Endothelial cell of umbilical vein (primary cell): ENCODE data around the gene CDH23. TPM values are rescaled to one million over a fixed set of nuclear protein-coding genes. Genes with fewer than 3 reads are reported as not detected.

Source experiments
- BruUV-seq: library from RNA; stranded (reverse); fragments of 400-500 nt; replicated peaks from 2 replicates; lab custom pipeline; 2021; lab: Mats Ljungman, UMichigan
- CTCF ChIA-PET: fragments of 300-600, 350-600 bp; sonication (Branson Sonifier 250); formaldehyde crosslinking; loops from one replicate; lab custom pipeline; 2021; ENCODE audit warnings: antibody characterized with exemption, inconsistent platforms; lab: Charles Lee
- POLR2A ChIA-PET: fragments of 300-600, 350-600 bp; sonication (Branson Sonifier 250); formaldehyde crosslinking; loops from one replicate; lab custom pipeline; 2021; ENCODE audit warnings: antibody characterized with exemption, inconsistent platforms; lab: Charles Lee
- DNase-seq: peaks from one replicate; pipeline ENCODE4 v3.0.0-alpha.2; 2011; ENCODE audit warnings: low read depth, low spot score
- FAIRE-seq: peaks from 2 replicates; lab custom pipeline; 2011; peaks lifted over from hg19 to GRCh38; lab: Jason Lieb, UNC
- H2AFZ ChIP-seq: 2 replicates; pipeline ENCODE4 v1.6.0; 2012; ENCODE audit warnings: low read depth, low read length, control low read depth, inconsistent platforms
- H3K27ac ChIP-seq: 2 replicates; pipeline ENCODE4 v1.5.1; 2011; ENCODE audit warnings: low read depth, mild to moderate bottlenecking, control low read depth, low read length, moderate library complexity; ENCODE audit not compliant: insufficient read depth
- H3K27me3 ChIP-seq, 2 experiments: 2 replicates each; pipeline versions ENCODE4 v1.6.0 to v1.6.1; 2011; ENCODE audit warnings: low read length in 2 of 2, mixed read lengths in 1 of 2; ENCODE audit not compliant: control insufficient read depth in 2 of 2, insufficient read depth in 2 of 2
- H3K36me3 ChIP-seq, 2 experiments: 2 replicates in 1 of 2; 3 replicates in 1 of 2; pipeline ENCODE4 v1.5.1; 2011; ENCODE audit warnings: low read length in 2 of 2, mild to moderate bottlenecking in 1 of 2, moderate library complexity in 1 of 2; ENCODE audit not compliant: control insufficient read depth in 2 of 2, insufficient read depth in 2 of 2; ENCODE audit errors: extremely low read depth in 1 of 2
- H3K4me1 ChIP-seq: 3 replicates; pipeline ENCODE4 v1.5.1; 2011; ENCODE audit warnings: mild to moderate bottlenecking, low read length; ENCODE audit not compliant: control insufficient read depth, insufficient read depth; ENCODE audit errors: extremely low read depth
- H3K4me2 ChIP-seq: 2 replicates; pipeline ENCODE4 v1.6.1; 2011; ENCODE audit warnings: low read length, control low read depth, mixed read lengths; ENCODE audit not compliant: insufficient read depth
- H3K4me3 ChIP-seq, 3 experiments: fragments of 200-600 bp in 1 of 3; sonication (generic), shearing (Covaris generic) in 1 of 3; replicated peaks in 1 of 3; 2 replicates each; pipeline ENCODE4 v1.5.1; 2011 to 2016; ENCODE audit warnings: control low read depth in 3 of 3, low read length in 3 of 3, mild to moderate bottlenecking in 2 of 3, inconsistent platforms in 1 of 3, low read depth in 1 of 3, moderate library complexity in 1 of 3; ENCODE audit not compliant: insufficient read depth in 1 of 3
- H3K79me2 ChIP-seq: 2 replicates; pipeline ENCODE4 v1.6.0; 2012; ENCODE audit warnings: low read length, inconsistent platforms; ENCODE audit not compliant: control insufficient read depth, insufficient read depth
- H3K9ac ChIP-seq: replicated peaks from 2 replicates; pipeline ENCODE3; 2011; ENCODE audit warnings: low read length, control low read depth; ENCODE audit not compliant: insufficient read depth; ENCODE audit errors: extremely low read depth
- H3K9me1 ChIP-seq: replicated peaks from 3 replicates; pipeline ENCODE4 v1.6.0; 2011; ENCODE audit warnings: mild to moderate bottlenecking, low read length; ENCODE audit not compliant: control insufficient read depth, insufficient read depth; ENCODE audit errors: extremely low read depth
- H3K9me3 ChIP-seq: replicated peaks from 2 replicates; pipeline ENCODE4 v1.5.1; 2012; ENCODE audit warnings: low read length, inconsistent platforms; ENCODE audit not compliant: control insufficient read depth, insufficient read depth
- H4K20me1 ChIP-seq: replicated peaks from 2 replicates; pipeline ENCODE3; 2011; ENCODE audit warnings: mild to moderate bottlenecking, low read length; ENCODE audit not compliant: control insufficient read depth, insufficient read depth; ENCODE audit errors: extremely low read depth
- CTCF ChIP-seq, 2 donors: IDR thresholded peaks; 1 replicate in 1 of 2; 2 replicates in 1 of 2; pipeline ENCODE4 v1.5.1; 2011; ENCODE audit warnings: low read length in 2 of 2, mild to moderate bottlenecking in 2 of 2, moderate library complexity in 2 of 2, control low read depth in 1 of 2, inconsistent platforms in 1 of 2, low read depth in 1 of 2; ENCODE audit not compliant: insufficient read depth in 1 of 2; ENCODE audit errors: extremely low read depth in 1 of 2
- EZH2 ChIP-seq: IDR thresholded peaks from 2 replicates; pipeline ENCODE4 v1.6.1; 2012; ENCODE audit warnings: borderline replicate concordance, low read depth, mild to moderate bottlenecking, moderate library complexity, low read length, inconsistent platforms; ENCODE audit not compliant: severe bottlenecking
- FOS ChIP-seq: IDR thresholded peaks from 2 replicates; pipeline ENCODE4 v1.6.1; 2011; ENCODE audit warnings: mild to moderate bottlenecking, low read length, moderate library complexity, borderline replicate concordance; ENCODE audit not compliant: insufficient read depth
- GATA2 ChIP-seq: IDR thresholded peaks from 2 replicates; pipeline ENCODE4 v1.7.0; 2011; ENCODE audit warnings: low read depth, mild to moderate bottlenecking, moderate library complexity, mixed read lengths, low read length; ENCODE audit not compliant: insufficient read length, insufficient read depth
- JUN ChIP-seq: IDR thresholded peaks from 2 replicates; pipeline ENCODE4 v1.6.1; 2011; ENCODE audit warnings: borderline replicate concordance, low read depth; ENCODE audit not compliant: insufficient read length, insufficient read depth
- MYC ChIP-seq: IDR thresholded peaks from one replicate; pipeline ENCODE4 v1.6.1; 2011; ENCODE audit warnings: mild to moderate bottlenecking, low read depth, low read length
- POLR2A ChIP-seq: IDR thresholded peaks from 2 replicates; pipeline ENCODE4 v1.6.1; 2012; ENCODE audit warnings: low read depth, mild to moderate bottlenecking, control low read depth, low read length
- POLR2AphosphoS5 ChIP-seq: IDR thresholded peaks from 2 replicates; pipeline ENCODE4 v1.6.1; 2012; ENCODE audit warnings: low read depth, mild to moderate bottlenecking, control low read depth, low read length, moderate library complexity; ENCODE audit not compliant: insufficient read depth
- dilution Hi-C: fragments of 300-500 bp; cut with MboI; formaldehyde crosslinking; loops from one replicate; pipeline ENCODE4 v1.15.0; 2019; ENCODE audit warnings: low sequenced_read_pairs; ENCODE audit not compliant: extremely low pct_ligation_motif_present
- intact Hi-C: fragments of 100-400 bp; cut with micrococcal nuclease; formaldehyde crosslinking; loops from one replicate; pipeline ENCODE4 v1.10.0; 2022
- polyA plus RNA-seq, 4 experiments: library from polyadenylated mRNA; depleted of rRNA in 3 of 4; stranded (reverse) in 3 of 4; unstranded in 1 of 4; fragments of >200 nt; gene quantifications; 2 replicates each; pipeline versions ENCODE4 v1.2.1 to v1.2.3, GENCODE V29; 2011 to 2012; ENCODE audit warnings: missing spikeins in 1 of 4
- total RNA-seq: library from RNA; stranded (reverse); gene quantifications from 2 replicates; pipeline ENCODE4 v1.2.3, GENCODE V29; 2021
- TF ChIP-seq, protein P1 (sequence below): IDR thresholded peaks from 2 replicates; pipeline ENCODE4 v1.6.1; 2011; ENCODE audit not compliant: insufficient read depth, insufficient read length

The CDH23 gene
- total and polyA plus RNA-seq, 2 donors (not counting 3 experiments of a cell fraction or from before 2014, with no cell fraction given), result not detected

DNA sequence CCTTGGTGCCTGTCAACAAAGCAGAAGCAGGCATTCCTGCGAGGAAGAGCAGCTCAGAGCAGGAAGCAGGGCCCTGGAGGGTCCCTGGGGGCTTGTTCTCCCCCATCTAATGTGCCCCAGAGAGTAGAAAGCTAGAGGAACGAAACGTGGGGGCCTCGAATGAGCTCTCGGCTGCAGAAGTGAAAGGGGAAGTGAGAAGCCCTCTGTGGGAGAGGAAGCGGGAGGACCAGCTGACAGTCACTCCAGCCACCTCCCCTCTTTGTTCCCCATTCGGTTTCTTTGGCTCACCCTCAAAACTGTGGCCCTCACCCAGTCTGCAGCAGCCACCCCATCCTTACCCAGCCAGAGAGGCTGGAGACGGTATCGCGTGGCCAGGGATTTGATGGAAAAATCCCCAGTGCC lies 297.8 kb downstream of the CDH23 start:
- Histone ChIP-seq H4K20me1 (no peaks in the 10 kb centered on the region), H3K36me3 (no peaks in the 10 kb centered on the region), H3K9ac (no peak overlapping the region), H3K27me3 (peaks cover 11 to 17% of the 10 kb centered on the region in 2 experiments), H3K4me1 (peaks cover 24% of the 10 kb centered on the region), H3K9me3 (peaks cover 2% of the 10 kb centered on the region), H3K4me2 (no peak overlapping the region), H3K9me1 (no peaks in the 10 kb centered on the region), H3K79me2 (no peaks in the 10 kb centered on the region), H3K4me3 (no peak overlapping the region), H2AFZ (no peak overlapping the region), H3K27ac (no peak overlapping the region)
- ChIA-PET CTCF (interaction anchor here (1.0 to 5.2 kb wide), 4 partner anchors 13 to 379 kb away, joined by 3 to 33 read pairs (median 18); partner anchors contain the start of gene VSIR), POLR2A (no interaction called here)
- intact Hi-C loops, result loop anchor here (2.0 kb wide), 1 partner anchor 78 kb away; the partner anchor contains the start of gene VSIR
- TF ChIP-seq MYC, result no peak
- TF ChIP-seq, protein P1, sequence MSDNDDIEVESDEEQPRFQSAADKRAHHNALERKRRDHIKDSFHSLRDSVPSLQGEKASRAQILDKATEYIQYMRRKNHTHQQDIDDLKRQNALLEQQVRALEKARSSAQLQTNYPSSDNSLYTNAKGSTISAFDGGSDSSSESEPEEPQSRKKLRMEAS, result no peak
- no peak for TF ChIP-seq POLR2AphosphoS5
- no peak for TF ChIP-seq GATA2
- TF ChIP-seq FOS, result no peak
- TF ChIP-seq POLR2A, result no peak
- no peak for TF ChIP-seq EZH2
- no peak for TF ChIP-seq CTCF (IDR thresholded peaks at IDR 0.05; ENCODE audit: extremely low read depth in 1 of 2, insufficient read depth in 1 of 2, low read depth in 1 of 2, low read length in 2 of 2)
- TF ChIP-seq JUN, result no peak
- DNase-seq, result peak; percentile 11
- FAIRE-seq, result no peak
- dilution Hi-C loops, result no loop called here
- no TSS peak for BruUV-seq
